ENCODE measurements around the gene DAB2IP. TPM values are rescaled to one million over a fixed set of nuclear protein-coding genes. Genes with fewer than 3 reads are reported as not detected.

The DAB2IP gene
- total RNA-seq, 1 experiment from 2014 or later = 31.0 TPM

GRCh38 chr9:121798941-121799340 is 147.5 kb downstream of the DAB2IP start:
- H3K9me3 ChIP-seq (ENCODE audit: control insufficient read depth in 1 of 2, insufficient read depth in 1 of 2, low read depth in 1 of 2, low read length in 2 of 2) = no peaks in the 10 kb centered on the region
- no peaks in the 10 kb centered on the region for H3K4me1 ChIP-seq (ENCODE audit: control insufficient read depth in 1 of 2, insufficient read depth in 2 of 2, low read length in 2 of 2)
- no peak overlapping the region for H2AFZ ChIP-seq (ENCODE audit: low read depth, low read length, poor library complexity, severe bottlenecking)
- CTCF ChIA-PET = no interaction called here
- no TSS peak for BruUV-seq (replicated peaks)
- H3K27me3 ChIP-seq (ENCODE audit: insufficient read depth, low read length) = peaks cover 20% of the 10 kb centered on the region
- ATAC-seq = no peak
- intact Hi-C loops (cut with micrococcal nuclease) = no loop called here
- TF ChIP-seq TCF7L2 (IDR thresholded peaks at IDR 0.05; ENCODE audit: borderline replicate concordance, extremely low read depth, insufficient read depth, insufficient read length) (no peak), SP1 (IDR thresholded peaks at IDR 0.05; ENCODE audit: low read depth) (no peak), SRF (IDR thresholded peaks at IDR 0.05; ENCODE audit: low read depth) (no peak), FOSL1 (IDR thresholded peaks at IDR 0.05; ENCODE audit: low read depth) (no peak), EZH2 (IDR thresholded peaks at IDR 0.05) (no peak), JUND (IDR thresholded peaks at IDR 0.05) (no peak), CTCF (IDR thresholded peaks at IDR 0.05 in 2 of 3, conservative IDR thresholded peaks at IDR 0.05 in 1 of 3; ENCODE audit: borderline replicate concordance in 1 of 3, insufficient read depth in 1 of 3, low read depth in 2 of 3, low read length in 2 of 3) (no peak), POLR2A (IDR thresholded peaks at IDR 0.05; ENCODE audit: borderline replicate concordance, extremely low read depth, insufficient read depth, insufficient read length) (no peak), YY1 (IDR thresholded peaks at IDR 0.05; ENCODE audit: extremely low read depth, insufficient replicate concordance, low read depth, low read length) (no peak)
- TF ChIP-seq, protein P1, sequence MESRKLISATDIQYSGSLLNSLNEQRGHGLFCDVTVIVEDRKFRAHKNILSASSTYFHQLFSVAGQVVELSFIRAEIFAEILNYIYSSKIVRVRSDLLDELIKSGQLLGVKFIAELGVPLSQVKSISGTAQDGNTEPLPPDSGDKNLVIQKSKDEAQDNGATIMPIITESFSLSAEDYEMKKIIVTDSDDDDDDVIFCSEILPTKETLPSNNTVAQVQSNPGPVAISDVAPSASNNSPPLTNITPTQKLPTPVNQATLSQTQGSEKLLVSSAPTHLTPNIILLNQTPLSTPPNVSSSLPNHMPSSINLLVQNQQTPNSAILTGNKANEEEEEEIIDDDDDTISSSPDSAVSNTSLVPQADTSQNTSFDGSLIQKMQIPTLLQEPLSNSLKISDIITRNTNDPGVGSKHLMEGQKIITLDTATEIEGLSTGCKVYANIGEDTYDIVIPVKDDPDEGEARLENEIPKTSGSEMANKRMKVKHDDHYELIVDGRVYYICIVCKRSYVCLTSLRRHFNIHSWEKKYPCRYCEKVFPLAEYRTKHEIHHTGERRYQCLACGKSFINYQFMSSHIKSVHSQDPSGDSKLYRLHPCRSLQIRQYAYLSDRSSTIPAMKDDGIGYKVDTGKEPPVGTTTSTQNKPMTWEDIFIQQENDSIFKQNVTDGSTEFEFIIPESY (IDR thresholded peaks at IDR 0.05; ENCODE audit: extremely low read depth, insufficient replicate concordance, low read length) = no peak
- TF ChIP-seq, protein P2, sequence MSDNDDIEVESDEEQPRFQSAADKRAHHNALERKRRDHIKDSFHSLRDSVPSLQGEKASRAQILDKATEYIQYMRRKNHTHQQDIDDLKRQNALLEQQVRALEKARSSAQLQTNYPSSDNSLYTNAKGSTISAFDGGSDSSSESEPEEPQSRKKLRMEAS (IDR thresholded peaks at IDR 0.05) = no peak
- POLR2A ChIA-PET = no interaction called here
- H3K9ac ChIP-seq (ENCODE audit: low read length) = no peak overlapping the region
- RAD21 ChIA-PET (ENCODE audit: low non-redundant PET in 1 of 2, low total read pairs in 2 of 2, uncharacterized antibody in 2 of 2, unreplicated experiment in 2 of 2) = no interaction called here
- no peak for DNase-seq (ENCODE audit: low read depth, low spot score)
- no peaks in the 10 kb centered on the region for H3K79me2 ChIP-seq (ENCODE audit: insufficient read depth, low read length)
- no peaks in the 10 kb centered on the region for H3K9me2 ChIP-seq (ENCODE audit: insufficient read depth)
- H3K36me3 ChIP-seq (ENCODE audit: control insufficient read depth in 1 of 2, insufficient read depth in 2 of 2, low read length in 2 of 2) = no peaks in the 10 kb centered on the region
- no peak overlapping the region for H3K4me2 ChIP-seq (ENCODE audit: low read length)
- H4K20me1 ChIP-seq (ENCODE audit: insufficient read depth) = no peaks in the 10 kb centered on the region
- H3K4me3 ChIP-seq (replicated peaks in 1 of 2; ENCODE audit: low read depth in 1 of 2, low read length in 2 of 2) = no peak overlapping the region
- H3K27ac ChIP-seq (ENCODE audit: low read depth, low read length) = no peak overlapping the region

Data from HCT116 (cell line).